ENCODE measurements around the gene MYOCOS. TPM values are rescaled to one million over a fixed set of nuclear protein-coding genes. Genes with fewer than 3 reads are reported as not detected.

Gene MYOCOS
- total and polyA plus RNA-seq, 7 donors = 0.10 TPM; not detected in 6

DNA sequence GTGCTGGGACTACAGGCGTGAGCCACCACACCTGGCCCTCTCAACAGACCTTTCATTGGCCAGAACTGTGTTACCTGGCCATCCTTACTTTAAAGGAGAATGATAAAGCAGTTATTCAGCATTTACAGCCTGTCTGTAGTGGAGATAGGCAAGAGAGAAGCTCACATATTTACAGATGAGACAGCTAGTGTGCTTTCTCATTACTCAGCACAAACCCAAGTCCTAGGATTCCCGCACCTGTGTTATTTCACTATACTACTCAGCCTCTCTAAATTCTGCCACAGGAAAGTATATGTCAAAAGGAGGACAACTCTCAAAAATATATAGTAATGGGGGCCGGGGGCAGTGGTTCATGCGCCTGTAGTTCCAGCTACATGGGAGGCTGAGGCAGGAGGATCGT, 46.3 kb downstream of the MYOCOS start:
- no peaks in the 10 kb centered on the region for H3K36me3 ChIP-seq (ENCODE audit: insufficient read depth in 1 of 2, low read depth in 1 of 2)
- no peak overlapping the region for H3K27ac ChIP-seq
- H3K9me3 ChIP-seq = no peaks in the 10 kb centered on the region
- 94 to 95% (median 94%) methylated on average over 5 of the region's 5 CpGs for WGBS, 3 donors
- no peak for ATAC-seq
- TF ChIP-seq CTCF (IDR thresholded peaks at IDR 0.05) = no peak
- intact Hi-C loops (cut with DNase I) = no loop called here
- no peaks in the 10 kb centered on the region for H3K27me3 ChIP-seq (ENCODE audit: insufficient read depth in 3 of 3, low read length in 2 of 3)
- DNase-seq = no peak
- H3K4me1 ChIP-seq = peaks cover 2% of the 10 kb centered on the region
- no peak overlapping the region for H3K4me3 ChIP-seq

- intact Hi-C loops (cut with DNase I) = no loop called here
- 97% methylated on average over 28 of the region's 28 CpGs for WGBS, 3 donors
- Histone ChIP-seq H3K9me3 (no peaks in the 10 kb centered on the region), H3K4me1 (peaks cover 8% of the 10 kb centered on the region), H3K36me3 (ENCODE audit: insufficient read depth in 1 of 2, low read depth in 1 of 2) (no peaks in the 10 kb centered on the region), H3K27me3 (ENCODE audit: insufficient read depth in 3 of 3, low read length in 2 of 3) (no peaks in the 10 kb centered on the region), H3K27ac (no peak overlapping the region), H3K4me3 (no peak overlapping the region)
- DNase-seq (no peak), ATAC-seq (no peak)
- TF ChIP-seq CTCF (IDR thresholded peaks at IDR 0.05) = no peak
Measured at GRCh38 chr1:171670739-171671138, 48.7 kb downstream of the MYOCOS start.

DNA sequence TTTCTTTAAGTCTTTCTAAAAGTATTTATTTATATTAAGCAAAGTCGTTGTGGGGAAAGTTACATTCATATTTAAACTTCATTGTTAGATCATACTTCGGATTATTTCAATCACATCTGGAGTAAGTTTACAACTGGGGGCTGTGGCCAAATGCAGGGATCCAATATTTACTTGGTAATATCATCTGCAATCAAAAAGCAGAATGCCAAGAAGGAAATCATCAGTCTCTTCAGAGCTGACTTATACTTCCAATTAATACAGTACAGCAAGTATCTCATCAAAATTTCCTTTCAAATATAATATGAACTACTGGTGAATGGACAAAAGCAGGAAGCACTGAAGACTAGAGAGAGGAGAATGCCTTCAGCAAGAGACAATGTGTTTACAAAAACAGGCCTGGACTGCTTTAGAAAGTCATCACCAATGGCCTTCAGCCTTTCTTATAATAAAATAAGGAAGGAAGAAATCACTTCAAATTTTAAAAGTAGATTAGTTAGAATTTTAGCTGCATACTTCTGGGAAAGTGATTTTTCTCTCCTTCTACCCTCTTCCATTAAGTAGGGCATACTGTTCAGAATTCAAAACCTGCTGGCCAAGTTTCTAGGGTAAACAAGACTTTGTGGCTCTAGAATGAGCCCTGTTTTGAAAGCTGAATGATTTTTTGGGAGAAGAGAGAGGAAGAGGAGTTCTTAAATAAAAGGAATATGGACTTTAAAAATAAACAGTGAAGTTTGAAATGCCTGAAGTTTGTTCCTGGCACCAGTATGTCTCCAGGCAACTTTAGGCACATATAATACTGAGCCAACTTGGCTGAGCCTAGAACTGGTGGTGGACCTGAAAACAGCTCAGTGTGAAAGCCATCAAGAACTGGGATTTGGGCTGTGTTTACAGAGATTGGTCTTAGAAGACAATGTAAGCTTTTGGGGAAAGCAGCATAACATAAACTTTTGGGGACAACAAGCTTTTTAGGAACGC, 52.7 kb downstream of the MYOCOS start:
- no peak for TF ChIP-seq CTCF (IDR thresholded peaks at IDR 0.05)
- intact Hi-C loops (cut with DNase I) = no loop called here
- 50 to 60% (median 51%) methylated on average over 3 of the region's 3 CpGs for WGBS, 3 donors
- Histone ChIP-seq H3K9me3 (no peaks in the 10 kb centered on the region), H3K4me1 (peaks cover 8% of the 10 kb centered on the region), H3K27ac (no peak overlapping the region), H3K27me3 (ENCODE audit: insufficient read depth in 3 of 3, low read length in 2 of 3) (no peaks in the 10 kb centered on the region), H3K36me3 (ENCODE audit: insufficient read depth in 1 of 2, low read depth in 1 of 2) (no peaks in the 10 kb centered on the region), H3K4me3 (no peak overlapping the region)
- ATAC-seq (no peak), DNase-seq (no peak)

Other genes starting within 250 kb of the MYOCOS start
- gene PRRC2C, start 136.7 kb upstream of the MYOCOS start, total RNA-seq = 10 to 100 TPM; 50.8 to 71.4 (median 65.8) TPM
- 10 to 100 TPM; 12.7 to 20.4 (median 19.1) TPM for gene PRRC2C, start 136.7 kb upstream of the MYOCOS start, polyA plus RNA-seq
- gene MYOC, start 30.4 kb downstream of the MYOCOS start, total RNA-seq = 10 to 100 TPM in 1 of 4 donors, 1 to 10 TPM in 3; 3.1 to 12.6 (median 5.1) TPM
- 1 to 10 TPM; 1.1 to 2.4 (median 1.5) TPM for gene MYOC, start 30.4 kb downstream of the MYOCOS start, polyA plus RNA-seq
- gene VAMP4, start 119.8 kb downstream of the MYOCOS start, total RNA-seq = 10 to 100 TPM in 1 of 4 donors, 1 to 10 TPM in 3; 5.7 to 10.3 (median 7.9) TPM
- 10 to 100 TPM in 1 of 3 donors, 1 to 10 TPM in 2; 4.6 to 11.3 (median 5.6) TPM for gene VAMP4, start 119.8 kb downstream of the MYOCOS start, polyA plus RNA-seq
- gene METTL13, start 159.4 kb downstream of the MYOCOS start, total RNA-seq = 10 to 100 TPM; 19.0 to 26.8 (median 23.1) TPM
- 10 to 100 TPM; 15.0 to 66.4 (median 41.4) TPM for gene METTL13, start 159.4 kb downstream of the MYOCOS start, polyA plus RNA-seq
- 1 to 10 TPM in 1 of 4 donors, under 1 TPM in 3; 0.52 to 1.0 (median 0.89) TPM for gene DNM3, start 219.3 kb downstream of the MYOCOS start, total RNA-seq
- under 1 TPM; 0.31 to 0.77 (median 0.62) TPM for gene DNM3, start 219.3 kb downstream of the MYOCOS start, polyA plus RNA-seq